Measurements from ENCODE around the gene CHD8. TPM values are rescaled to one million over a fixed set of nuclear protein-coding genes. Genes with fewer than 3 reads are reported as not detected.

The CHD8 gene
- total RNA-seq, 1 experiment from 2014 or later = 133 TPM

- ATAC-seq (no peak), DNase-seq (ENCODE audit: low spot score) (no peak)
- H3K9me3 Mint-ChIP-seq = no peaks in the 10 kb centered on the region
- CTCF ChIA-PET = interaction anchor here (0.6 to 3.9 kb wide), 10 partner anchors 15 to 129 kb away, joined by 3 to 21 read pairs (median 5); partner anchors contain the start of genes CHD8 and SALL2
- H3K4me3 Mint-ChIP-seq = peak overlapping the region; percentile 100
- POLR2A ChIA-PET = interaction anchor here (0.5 to 2.0 kb wide), 5 partner anchors 20 to 97 kb away, joined by 3 to 10 read pairs (median 6); partner anchors contain the start of genes CHD8, METTL3 and SALL2
- no peaks in the 10 kb centered on the region for H3K27me3 Mint-ChIP-seq (ENCODE audit: low read depth)
- peak overlapping the region; percentile 96 for H3K27ac Mint-ChIP-seq
- peaks cover 33% of the 10 kb centered on the region for H3K36me3 Mint-ChIP-seq
- peaks cover 12% of the 10 kb centered on the region for H3K4me1 Mint-ChIP-seq
- TF ChIP-seq NFE2L1 (CRISPR knock-in tag; IDR thresholded peaks at IDR 0.05) (no peak), NR2C2 (CRISPR knock-in tag; IDR thresholded peaks at IDR 0.05) (no peak), CREB1 (CRISPR knock-in tag; IDR thresholded peaks at IDR 0.05) (no peak), ZMAT4 (CRISPR knock-in tag; IDR thresholded peaks at IDR 0.05) (no peak)
Measured at GRCh38 chr14:21475767-21476522, 20.0 kb upstream of the CHD8 start.

- H3K4me3 Mint-ChIP-seq = no peak overlapping the region
- POLR2A ChIA-PET = no interaction called here
- no peak for ATAC-seq
- no peak for TF ChIP-seq NFE2L1 (CRISPR knock-in tag; IDR thresholded peaks at IDR 0.05)
- no peak for TF ChIP-seq GABPB1 (CRISPR knock-in tag; IDR thresholded peaks at IDR 0.05)
- TF ChIP-seq ZMAT4 (CRISPR knock-in tag; IDR thresholded peaks at IDR 0.05) = no peak
- TF ChIP-seq ZNF532 (CRISPR knock-in tag; IDR thresholded peaks at IDR 0.05; ENCODE audit: borderline replicate concordance) = no peak
- no peak for TF ChIP-seq TEAD4 (CRISPR knock-in tag; IDR thresholded peaks at IDR 0.05)
- no peak for TF ChIP-seq ZNF263 (CRISPR knock-in tag; IDR thresholded peaks at IDR 0.05; ENCODE audit: low read depth)
- no peak for TF ChIP-seq ZSCAN18 (CRISPR knock-in tag; IDR thresholded peaks at IDR 0.05)
- TF ChIP-seq E2F1 (CRISPR knock-in tag; IDR thresholded peaks at IDR 0.05) = no peak
- TF ChIP-seq JAZF1 (CRISPR knock-in tag; IDR thresholded peaks at IDR 0.05) = no peak
- no peak for TF ChIP-seq E2F5 (CRISPR knock-in tag; IDR thresholded peaks at IDR 0.05)
- no peak for TF ChIP-seq TCF7 (CRISPR knock-in tag; IDR thresholded peaks at IDR 0.05; ENCODE audit: low read depth)
- no peak for TF ChIP-seq ARID4B (CRISPR knock-in tag; IDR thresholded peaks at IDR 0.05; ENCODE audit: borderline replicate concordance)
- TF ChIP-seq ZNF121 (CRISPR knock-in tag; IDR thresholded peaks at IDR 0.05) = no peak
- no peak for TF ChIP-seq SMAD3 (CRISPR knock-in tag; IDR thresholded peaks at IDR 0.05; ENCODE audit: borderline replicate concordance)
- TF ChIP-seq ATF3 (CRISPR knock-in tag; conservative IDR thresholded peaks at IDR 0.05) = no peak
Measured at GRCh38 chr14:21467616-21468015, 11.7 kb upstream of the CHD8 start.

More at GRCh38 chr14:21467616-21468015, 11.7 kb upstream of the CHD8 start:
- DNase-seq (ENCODE audit: low spot score) = no peak
- CTCF ChIA-PET = no interaction called here
- H3K27ac Mint-ChIP-seq = no peak overlapping the region
- peaks cover 43% of the 10 kb centered on the region for H3K36me3 Mint-ChIP-seq
- H3K27me3 Mint-ChIP-seq (ENCODE audit: low read depth) = no peaks in the 10 kb centered on the region
- H3K4me1 Mint-ChIP-seq = no peaks in the 10 kb centered on the region
- H3K9me3 Mint-ChIP-seq = no peaks in the 10 kb centered on the region
